HG03139 (cell line): ENCODE measurements around the gene GJC2.
"Not testable (repeated sequence)": the region's sequence is repeated elsewhere in the genome, so short reads cannot be mapped to it uniquely, and the experiment has no call there.

Experiments used
- ATAC-seq: cut with Tn5 transposase; IDR thresholded peaks from one replicate; pipeline ENCODE4 v1.9.1; 2021; ENCODE audit not compliant: unreplicated experiment

The GJC2 gene

DNA sequence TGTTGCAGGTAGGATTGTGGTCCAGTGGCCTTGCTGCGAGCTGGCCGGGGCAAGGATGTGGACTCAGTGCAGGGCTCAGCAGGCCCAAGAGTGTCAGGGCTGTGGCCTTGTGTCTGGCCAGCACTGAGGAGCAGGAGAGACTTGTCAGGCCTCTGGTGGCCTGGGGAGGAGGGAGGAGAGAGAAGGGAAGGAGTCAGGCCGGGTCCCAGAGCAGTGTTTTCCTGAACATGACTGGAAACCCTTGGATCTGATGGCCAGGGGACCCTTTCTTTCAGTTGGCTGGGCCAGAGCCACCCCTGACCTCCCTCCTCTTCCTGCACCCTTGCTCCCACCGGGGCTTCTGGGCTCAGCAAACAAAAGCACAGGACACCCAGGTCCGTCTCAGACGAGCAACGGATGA, 20.9 kb downstream of the GJC2 start:
- ATAC-seq: no peak

DNA sequence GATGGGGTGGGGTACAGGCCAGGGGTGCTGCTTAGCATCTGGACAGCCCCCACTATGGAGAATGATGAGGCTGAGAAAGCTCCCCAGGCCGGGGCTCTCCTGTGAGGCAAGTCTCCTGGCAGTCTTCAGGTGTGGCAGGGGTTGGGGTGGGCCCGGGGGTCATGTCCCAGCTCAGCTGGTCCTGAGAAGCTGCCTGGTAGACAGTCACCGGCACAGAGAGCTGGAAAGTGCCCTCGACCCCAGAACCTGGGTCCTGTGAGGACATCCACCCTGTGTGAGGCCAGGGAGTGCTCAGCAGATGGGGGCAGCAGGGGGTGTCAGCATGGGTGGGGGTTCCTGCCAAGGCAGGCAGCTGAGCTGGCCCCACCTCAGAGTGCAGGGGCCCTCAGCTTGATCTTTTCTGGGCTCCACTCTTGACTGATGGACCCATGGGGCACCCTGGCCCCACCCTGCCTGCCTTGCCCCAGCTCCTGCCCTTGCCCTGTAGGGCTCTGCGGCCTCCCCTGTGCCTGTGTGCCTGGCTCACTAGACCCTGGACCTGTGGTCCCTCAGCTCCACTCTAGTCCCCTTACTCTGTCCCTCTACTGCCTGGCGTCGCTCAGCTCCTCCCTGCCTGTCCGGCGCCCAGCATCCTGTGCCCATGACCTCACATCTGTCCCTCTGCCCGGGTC, 21.6 kb downstream of the GJC2 start:
- no peak for ATAC-seq

DNA sequence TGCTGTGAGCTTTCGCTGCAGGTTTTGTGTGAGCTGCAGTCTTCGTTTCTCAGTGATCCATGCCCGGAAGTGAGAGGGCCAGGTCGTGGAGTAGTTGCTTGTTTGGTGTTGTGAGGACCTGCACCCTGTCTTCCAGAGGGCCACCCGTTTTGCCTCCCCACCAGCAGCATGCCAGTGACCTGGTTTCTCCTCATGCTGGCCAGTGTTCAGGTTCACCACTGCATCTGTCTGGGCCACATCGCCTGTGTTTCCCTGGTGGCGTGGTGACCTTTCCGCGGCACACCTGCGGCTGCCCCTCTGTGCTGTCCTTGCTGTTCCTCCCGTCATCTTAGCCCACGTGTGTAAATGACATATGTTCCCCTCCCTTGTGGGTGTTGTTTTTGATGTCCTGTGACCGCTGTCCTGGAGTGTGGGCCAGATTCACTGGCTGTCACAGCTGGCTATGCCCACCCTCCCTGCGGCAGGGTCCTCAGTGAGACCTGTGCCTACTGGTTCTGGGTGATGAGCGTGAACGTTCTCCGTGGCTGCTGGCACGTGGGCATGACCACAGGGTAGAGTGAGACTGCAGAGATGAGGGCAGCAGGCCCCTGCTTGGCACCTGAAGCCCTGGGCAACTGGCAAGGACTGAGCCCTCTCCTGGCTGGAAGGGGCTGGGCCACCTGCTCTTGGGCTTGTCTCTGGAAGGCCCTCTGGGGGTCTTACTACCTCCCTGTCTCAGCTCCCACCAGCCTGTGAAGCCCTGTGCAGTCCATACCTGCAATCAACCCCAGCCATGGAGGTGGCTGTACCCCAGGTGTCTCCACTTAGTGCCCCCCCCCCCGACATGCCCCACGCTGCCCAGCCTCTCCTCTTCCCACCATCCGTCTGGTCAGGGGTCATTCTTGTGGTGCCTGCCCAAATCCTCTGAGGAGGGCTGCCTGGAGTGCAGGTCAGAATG, 23.1 kb downstream of the GJC2 start:
- ATAC-seq: no peak

DNA sequence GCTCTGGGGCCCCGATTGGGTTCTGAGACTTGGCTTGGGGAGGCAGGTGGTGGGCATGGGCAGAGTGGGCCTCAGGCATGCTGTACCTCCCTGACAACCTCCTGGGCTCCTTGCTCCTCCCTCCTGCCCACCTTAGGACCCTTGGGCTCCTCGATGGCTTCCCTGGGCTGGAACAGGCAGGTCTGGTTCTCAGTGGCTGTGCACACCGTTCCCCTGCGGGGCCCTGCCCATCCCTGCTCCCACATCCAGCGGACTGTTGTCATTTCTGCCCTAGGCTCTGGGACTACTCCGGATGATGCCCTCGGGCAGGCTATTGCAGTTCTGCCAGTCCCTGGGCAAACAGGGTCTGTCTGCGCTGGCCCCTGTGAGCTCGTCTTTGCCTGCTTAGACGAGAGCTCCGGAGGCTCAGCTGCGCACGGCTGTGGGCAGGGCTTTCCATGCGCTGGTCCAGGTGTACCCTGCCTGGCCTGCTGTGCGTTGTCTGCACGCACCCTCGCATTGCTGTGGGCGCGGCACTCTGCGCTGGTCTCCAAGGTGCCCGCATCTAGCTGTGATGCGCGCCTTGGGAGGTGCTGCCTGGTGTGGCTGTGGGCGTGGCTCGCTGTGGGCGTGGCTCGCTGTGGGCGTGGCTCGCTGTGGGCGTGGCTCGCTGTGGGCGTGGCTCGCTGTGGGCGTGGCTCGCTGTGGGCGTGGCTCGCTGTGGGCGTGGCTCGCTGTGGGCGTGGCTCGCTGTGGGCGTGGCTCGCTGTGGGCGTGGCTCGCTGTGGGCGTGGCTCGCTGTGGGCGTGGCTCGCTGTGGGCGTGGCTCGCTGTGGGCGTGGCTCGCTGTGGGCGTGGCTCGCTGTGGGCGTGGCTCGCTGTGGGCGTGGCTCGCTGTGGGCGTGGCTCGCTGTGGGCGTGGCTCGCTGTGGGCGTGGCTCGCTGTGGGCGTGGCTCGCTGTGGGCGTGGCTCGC, 24.1 kb downstream of the GJC2 start:
- ATAC-seq: not testable (repeated sequence)

DNA sequence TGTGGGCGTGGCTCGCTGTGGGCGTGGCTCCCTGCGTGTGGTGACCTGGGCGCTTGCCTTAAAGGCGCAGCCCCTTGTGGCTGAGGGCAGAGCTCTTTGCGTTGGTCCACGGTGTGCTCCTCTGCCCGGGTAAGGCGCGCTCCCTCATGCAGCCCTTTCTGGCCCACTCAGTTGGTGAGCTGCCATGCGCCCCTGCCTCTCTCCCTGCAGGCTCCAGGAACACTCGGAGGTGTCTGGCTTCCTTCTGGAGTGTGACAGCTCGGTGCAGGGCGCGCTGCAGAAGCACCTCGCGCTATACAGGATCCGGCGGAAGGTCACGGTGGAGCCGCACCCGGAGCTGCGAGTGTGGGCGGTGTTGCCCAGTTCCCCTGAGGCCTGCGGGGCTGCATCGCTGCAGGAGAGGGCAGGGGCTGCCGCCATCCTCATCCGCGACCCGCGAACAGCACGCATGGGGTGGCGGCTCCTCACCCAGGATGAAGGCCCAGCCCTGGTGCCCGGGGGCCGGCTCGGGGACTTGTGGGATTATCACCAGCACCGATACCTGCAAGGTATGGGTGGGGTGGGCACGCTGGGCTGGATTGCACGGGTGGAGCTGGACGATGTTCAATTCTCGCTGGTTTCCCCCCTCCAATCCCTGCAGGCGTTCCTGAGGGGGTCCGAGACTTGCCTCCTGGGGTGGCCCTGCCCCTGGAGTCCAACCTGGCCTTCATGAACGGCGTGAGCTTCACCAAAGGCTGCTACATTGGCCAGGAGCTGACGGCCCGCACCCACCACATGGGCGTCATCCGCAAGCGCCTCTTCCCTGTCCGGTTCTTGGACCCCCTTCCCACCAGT, 25.0 kb downstream of the GJC2 start:
- ATAC-seq: no peak

DNA sequence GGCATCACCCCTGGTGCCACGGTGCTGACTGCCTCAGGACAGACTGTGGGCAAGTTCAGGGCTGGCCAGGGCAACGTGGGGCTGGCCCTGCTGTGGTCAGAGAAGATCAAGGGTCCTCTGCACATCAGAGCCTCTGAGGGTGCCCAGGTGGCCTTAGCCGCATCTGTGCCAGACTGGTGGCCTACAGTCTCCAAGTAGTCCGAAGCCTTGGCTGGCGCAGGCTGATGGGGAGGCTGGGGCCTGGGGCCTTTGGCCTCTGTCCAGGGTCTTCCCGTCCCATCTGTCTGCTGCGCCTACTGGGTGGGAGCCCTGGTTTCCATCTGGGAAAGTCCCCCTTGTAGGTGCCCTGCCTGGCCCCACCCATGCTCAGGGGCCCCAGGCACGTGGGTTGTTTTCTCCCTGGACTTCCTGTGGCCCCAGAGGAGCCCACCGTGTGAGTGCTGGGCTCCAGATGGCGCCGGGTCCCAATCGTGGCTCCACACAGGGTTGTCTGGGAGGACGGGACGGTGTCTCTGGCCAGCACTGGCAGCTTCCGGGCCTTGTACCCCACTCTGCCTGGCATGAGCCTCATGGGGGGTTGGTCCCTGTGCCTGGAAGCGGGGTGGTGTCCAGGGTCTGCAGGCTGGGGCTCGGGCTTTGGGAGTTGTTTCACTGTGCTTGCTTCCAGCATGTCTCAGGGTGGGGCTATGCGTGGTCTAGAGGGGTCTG, 25.7 kb downstream of the GJC2 start:
- no peak for ATAC-seq

DNA sequence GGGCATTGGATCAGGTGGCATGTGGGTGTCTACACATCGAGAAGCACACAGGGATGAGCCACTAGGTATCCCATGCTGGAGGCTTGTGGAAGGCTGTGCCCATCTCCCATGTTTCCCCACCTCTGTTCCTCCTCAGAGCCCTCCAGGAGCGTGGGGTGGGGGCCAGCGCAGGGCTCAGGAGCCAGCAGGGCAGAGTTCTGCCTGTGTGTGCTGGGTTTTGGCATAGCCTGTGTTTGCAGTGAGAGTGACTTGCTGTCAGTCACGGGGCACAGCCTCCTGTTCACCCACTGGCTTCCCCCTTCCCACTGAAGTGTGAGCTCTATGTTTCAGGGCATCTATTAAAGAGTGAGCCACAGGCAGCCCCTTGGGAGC, 26.3 kb downstream of the GJC2 start:
- no peak for ATAC-seq

DNA sequence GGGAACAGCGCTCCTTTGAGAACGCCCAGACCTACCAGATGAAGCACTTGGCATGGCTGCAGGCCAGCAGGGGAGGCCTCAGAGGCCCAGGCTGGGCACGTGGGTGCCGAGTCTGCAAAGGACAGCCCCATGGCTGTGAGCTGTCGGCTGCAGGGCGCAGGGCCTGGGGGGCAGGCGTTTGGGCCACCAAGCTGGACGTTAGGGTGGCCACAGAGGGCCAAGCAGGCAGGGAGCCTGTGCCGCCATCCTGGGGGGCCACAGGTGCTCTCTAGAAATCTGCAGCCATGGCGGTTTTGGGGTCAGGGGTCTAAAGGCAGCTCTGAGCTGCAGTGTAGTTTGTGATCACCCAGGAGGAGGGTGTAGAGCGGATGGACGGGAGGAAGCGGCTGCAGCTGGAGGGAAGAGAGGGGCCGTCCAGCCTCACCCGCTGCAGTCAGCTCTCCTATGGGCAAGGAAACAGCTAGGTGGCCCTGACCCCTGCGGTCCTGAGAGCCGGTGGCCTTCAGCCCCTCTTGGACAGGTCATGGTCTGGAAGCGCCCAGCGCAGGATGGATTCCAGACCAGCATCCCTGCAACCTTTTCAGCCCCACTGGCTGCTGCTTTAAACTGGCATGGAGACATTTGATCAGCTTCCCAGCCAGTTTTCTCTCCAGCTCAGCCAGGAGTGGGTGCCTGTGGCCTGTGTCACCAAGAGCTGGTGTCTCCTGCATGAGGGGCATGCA, 26.9 kb downstream of the GJC2 start:
- no peak for ATAC-seq

DNA sequence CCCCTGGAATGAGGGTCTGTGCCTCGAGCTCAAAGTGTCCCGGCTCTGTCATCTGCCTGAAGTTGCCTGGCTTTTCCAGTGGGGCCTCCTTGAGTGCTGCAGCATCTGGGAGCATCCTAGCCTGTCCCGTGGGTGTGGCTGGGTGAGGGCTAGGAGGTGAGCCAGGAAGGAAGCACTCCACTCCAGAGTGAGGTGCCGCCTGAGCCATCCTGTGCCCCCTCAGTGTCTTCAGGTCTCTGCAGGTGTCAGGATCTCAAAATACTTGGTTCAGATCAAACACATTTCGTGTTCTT, 27.4 kb downstream of the GJC2 start:
- no peak for ATAC-seq

DNA sequence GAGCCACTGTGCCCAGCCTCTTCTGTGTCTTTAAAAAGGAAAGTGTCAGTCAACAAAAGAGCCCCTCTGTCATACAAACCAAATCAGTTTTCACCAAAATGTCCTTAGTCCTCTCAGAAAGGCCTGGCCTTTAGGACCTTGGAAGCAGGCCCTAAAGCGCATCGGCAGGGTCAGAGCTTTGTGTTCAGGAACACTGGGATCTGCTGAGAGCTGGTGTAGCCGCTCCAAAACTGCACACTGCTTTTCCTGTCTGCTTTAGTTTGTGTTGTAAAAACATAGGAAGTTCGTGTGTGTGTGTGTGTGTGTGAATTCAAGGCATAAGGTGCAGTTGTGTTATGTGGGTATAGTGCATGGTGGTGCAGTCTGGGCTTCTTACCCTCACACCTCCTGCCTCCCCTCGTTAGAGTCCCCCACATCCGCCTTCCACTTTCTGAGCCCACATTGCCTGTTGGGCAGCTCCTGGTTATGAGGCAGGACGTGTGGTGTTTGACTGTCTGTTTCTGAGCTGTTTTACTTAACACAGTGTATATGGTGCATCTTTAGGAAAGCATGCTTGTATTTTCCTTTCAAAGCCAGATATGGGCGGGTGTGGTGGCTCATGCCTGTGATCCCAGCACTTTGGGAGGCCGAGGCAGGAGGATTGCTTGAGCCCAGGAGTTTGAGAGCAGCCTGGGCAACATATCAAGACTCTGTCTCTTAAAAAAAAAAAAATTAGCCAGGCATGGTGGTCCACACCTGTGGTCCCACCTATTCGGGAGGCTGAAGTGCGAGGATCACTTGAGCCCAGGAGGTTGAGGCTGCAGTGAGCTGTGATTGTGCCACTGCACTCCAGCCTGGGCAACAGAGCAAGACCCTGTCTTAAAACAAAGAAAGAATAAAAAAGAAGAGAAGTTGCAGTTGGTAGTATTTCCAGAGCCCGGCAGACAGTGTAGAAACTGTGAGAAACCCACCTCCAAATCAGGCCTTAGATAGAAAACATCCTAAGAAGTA, 28.3 kb downstream of the GJC2 start:
- no peak for ATAC-seq

DNA sequence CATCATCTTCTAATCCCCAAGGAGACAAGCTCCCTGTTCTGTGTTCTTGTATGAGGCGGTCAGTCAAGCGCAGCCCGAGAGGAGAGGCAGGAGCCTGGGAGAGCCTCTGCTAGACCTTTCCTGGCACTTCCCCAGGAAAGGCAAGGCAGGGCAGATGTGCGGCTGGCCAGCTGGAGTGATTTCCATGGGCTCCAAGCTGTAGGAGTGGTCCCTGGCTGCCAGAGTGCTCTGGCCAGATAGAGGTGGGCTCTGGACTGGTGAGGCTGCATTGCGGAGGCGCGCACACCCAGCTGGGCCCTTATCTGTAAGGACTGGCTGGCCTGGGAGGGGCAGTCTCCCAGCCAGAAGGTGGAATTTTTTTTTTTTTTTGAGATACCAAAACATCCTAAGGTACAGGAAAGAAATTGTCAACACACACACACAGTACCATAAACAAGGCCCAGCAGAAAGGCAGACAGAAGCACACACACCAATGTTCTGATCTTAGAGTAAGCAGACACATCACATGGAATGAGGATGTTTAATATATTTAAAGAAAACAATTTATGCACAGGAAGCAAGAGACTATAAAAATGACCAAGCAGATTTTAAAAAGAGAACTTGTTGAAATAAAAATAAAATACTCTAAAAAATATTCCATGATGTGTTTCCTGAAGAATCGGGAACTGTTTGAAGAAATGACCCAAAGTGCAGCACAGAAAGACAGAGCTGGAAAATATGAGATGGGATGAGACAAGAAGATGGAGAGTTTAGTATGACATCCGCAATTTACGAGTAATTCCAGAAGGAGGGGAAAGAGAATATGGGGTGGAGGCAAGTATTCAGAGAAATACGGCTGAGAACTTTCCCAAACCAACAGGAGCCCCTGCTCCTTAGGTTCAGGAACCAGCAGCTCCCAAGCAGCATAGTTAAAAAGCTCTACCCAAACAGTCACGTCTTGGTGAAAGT, 29.3 kb downstream of the GJC2 start:
- no peak for ATAC-seq

DNA sequence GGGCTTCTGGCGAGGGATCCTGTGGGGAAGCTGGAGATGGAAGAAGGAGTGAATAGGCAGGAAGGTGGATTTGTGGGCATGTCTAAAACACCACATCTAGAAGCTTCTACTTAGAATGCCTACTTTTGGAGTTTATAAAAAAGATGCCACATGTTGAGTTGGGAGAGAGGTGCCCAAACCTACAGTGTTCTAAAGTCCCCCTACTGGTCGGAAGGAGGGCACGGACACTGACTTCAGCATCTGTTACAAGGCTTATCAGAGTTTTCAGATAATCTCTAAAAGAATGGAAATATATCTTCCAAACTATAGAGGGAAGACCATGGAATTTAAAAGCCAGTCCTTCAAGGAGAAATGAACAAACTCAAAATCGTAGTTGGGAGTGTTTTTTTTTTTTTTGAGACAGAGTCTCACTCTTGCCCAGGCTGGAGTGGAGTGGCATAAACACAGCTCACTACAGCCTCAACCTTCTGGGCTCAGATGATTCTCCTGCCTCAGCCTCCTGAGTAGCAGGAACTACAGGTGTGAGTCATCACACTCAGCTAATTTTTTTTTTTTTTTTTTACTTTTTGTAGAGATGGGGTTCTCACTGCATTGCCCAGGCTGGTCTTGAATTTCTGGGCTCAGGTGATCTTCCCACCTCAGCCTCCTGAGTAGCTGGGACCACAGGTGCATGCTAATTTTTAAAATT, 30.7 kb downstream of the GJC2 start:
- ATAC-seq: no peak

DNA sequence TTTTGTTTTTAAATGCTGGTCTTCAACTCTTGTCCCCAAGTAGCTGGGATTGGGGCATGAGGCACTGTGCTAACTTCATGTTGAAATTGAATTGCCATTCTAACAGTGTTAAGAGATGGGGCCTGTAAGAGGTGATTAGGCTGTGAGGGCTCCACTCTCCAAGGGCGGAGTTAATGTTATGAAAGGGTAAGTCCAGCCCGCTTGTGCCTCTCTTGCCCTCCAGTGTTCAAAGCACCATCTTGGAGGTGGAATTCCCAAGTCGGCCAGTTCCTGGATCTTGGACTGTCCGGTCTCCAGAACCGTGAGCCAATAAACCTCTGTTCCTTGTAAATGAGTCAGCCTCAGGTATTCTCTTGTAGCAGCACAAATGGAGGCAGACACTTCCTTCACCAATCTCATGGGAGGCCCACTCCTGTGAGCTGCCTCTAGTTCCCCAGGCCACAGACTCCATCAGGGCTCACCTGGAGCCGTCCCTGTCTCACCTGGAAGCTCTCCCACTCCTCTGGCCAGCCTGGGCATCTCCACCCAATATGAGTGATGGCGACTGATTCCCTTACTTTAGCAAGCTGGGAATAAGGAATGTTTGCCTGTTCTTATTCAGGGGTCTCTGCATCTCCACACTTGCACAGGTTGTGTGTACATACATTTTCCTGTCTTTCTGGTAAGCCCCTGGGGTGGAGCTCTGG, 31.4 kb downstream of the GJC2 start:
- no peak for ATAC-seq

DNA sequence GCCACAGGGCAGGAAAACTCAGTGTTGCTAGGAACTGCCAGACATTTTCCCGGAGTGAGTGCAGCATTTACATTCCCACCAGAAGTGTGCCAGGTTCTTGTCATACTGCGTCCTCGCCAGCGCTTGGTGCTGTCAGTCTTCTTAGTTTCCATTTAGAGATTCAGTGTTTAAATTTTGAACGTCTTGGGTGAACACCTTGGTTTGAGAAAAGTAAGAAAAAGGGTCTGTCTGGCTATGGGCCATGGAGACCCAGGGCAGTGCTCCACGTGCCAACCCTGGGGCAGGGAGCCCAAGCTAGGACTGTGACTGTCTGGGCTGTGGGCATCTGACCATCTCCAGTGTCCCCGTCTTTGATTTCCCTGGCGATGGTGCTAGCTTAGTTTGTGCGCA, 31.9 kb downstream of the GJC2 start:
- no peak for ATAC-seq

DNA sequence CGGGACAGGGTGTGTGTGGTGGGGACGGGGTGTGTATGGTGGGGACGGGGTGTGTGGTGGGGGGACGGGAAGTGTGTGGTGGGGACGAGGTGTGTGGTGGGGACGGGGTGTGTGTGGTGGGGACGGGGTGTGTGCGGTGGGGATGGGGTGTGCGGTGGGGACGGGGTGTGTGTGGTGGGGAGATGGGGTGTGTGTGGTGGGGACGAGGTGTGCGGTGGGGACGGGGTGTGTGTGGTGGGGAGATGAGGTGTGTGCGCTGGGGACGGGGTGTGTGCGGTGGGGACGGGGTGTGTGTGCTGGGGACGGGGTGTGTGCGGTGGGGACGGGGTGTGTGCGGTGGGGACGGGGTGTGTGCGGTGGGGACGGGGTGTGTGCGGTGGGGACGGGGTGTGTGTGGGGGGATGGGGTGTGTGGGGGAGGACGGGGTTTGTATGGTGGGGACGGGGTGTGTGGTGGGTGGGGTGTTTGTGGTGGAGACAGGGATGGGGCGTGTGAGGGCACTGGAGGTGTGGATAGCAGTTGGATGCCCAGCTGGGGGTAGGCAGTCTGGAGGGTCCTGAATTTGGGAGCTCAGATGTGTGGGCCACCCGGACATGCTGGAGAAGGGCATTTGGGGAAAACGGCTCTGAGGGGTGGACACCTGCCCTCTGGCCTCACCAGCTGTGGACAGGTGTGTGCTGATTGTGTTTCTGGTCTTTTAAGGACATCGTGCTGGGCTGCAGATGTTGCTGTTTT, 32.7 kb downstream of the GJC2 start:
- ATAC-seq: no peak
